Smooth muscle cell (in vitro differentiated cells): Measurements from ENCODE around the gene PNKD. TPM values are rescaled to one million over a fixed set of nuclear protein-coding genes. Genes with fewer than 3 reads are reported as not detected.
"Not testable (repeated sequence)": the region's sequence is repeated elsewhere in the genome, so short reads cannot be mapped to it uniquely, and the experiment has no call there.

ENCODE experiments used
- DNase-seq: peaks from one replicate; lab custom pipeline; 2025; ENCODE audit not compliant: unreplicated experiment; lab: John Stamatoyannopoulos, UW
- H2AFZ ChIP-seq: fragments of 200-600 bp; sonication (generic); 2 replicates; pipeline ENCODE4 v1.6.0; 2016; ENCODE audit warnings: antibody characterized with exemption, low read depth, mild to moderate bottlenecking
- H3F3A ChIP-seq: fragments of 200-600 bp; sonication (generic); 2 replicates; pipeline ENCODE4 v1.6.0; 2017; ENCODE audit warnings: antibody characterized with exemption, low read depth
- H3K27ac ChIP-seq: fragments of 200-600 bp; sonication (generic); 2 replicates; pipeline ENCODE4 v1.5.1; 2016; ENCODE audit warnings: low read depth, mild to moderate bottlenecking
- H3K27me3 ChIP-seq: fragments of 200-600 bp; sonication (generic); 2 replicates; pipeline ENCODE4 v1.6.1; 2016; ENCODE audit warnings: low read depth, mild to moderate bottlenecking
- H3K36me3 ChIP-seq: fragments of 200-600 bp; sonication (generic); 2 replicates; pipeline ENCODE4 v1.5.1; 2016; ENCODE audit warnings: low read depth
- H3K4me1 ChIP-seq: fragments of 200-600 bp; sonication (generic); 2 replicates; pipeline ENCODE4 v1.5.1; 2016; ENCODE audit warnings: low read depth
- H3K4me2 ChIP-seq: fragments of 200-600 bp; sonication (generic); 2 replicates; pipeline ENCODE4 v1.6.0; 2016; ENCODE audit warnings: mild to moderate bottlenecking
- H3K4me3 ChIP-seq: fragments of 200-600 bp; sonication (generic); 2 replicates; pipeline ENCODE4 v1.5.1; 2016; ENCODE audit warnings: mild to moderate bottlenecking
- H3K79me2 ChIP-seq: fragments of 200-600 bp; sonication (generic); 2 replicates; pipeline ENCODE4 v1.6.0; 2016; ENCODE audit warnings: low read depth, mild to moderate bottlenecking
- H3K9ac ChIP-seq: fragments of 200-600 bp; sonication (generic); 2 replicates; pipeline ENCODE4 v1.6.0; 2016; ENCODE audit warnings: low read depth
- H3K9me3 ChIP-seq: fragments of 200-600 bp; sonication (generic); replicated peaks from 2 replicates; pipeline ENCODE4 v1.5.1; 2016; ENCODE audit warnings: low read depth
- H4K20me1 ChIP-seq: fragments of 200-600 bp; sonication (generic); 2 replicates; pipeline ENCODE4 v1.6.0; 2016; ENCODE audit warnings: low read depth
- WGBS: methylation state at CpG from one replicate; pipeline ENCODE4 v1.1.7; 2016; ENCODE audit warnings: low lambda C conversion rate; 5-methylcytosine and 5-hydroxymethylcytosine counted together
- polyA plus RNA-seq: library from polyadenylated mRNA; unstranded; fragments of >200 nt; fragmentation: Nextera tagmentation; extraction: Ambion mirVana; gene quantifications from 2 replicates; pipeline ENCODE4 v1.2.1, GENCODE V29; 2016
- total RNA-seq: library from RNA; depleted of rRNA; stranded (reverse); fragments of >200 nt; gene quantifications from 2 replicates; pipeline ENCODE4 v1.2.3, GENCODE V29; 2014
- TF ChIP-seq, protein P1 (sequence below): fragments of 200-600 bp; sonication (generic); IDR thresholded peaks from 2 replicates; pipeline ENCODE4 v1.5.1; 2017; ENCODE audit warnings: borderline replicate concordance, mild to moderate bottlenecking, antibody characterized with exemption; ENCODE audit not compliant: insufficient read depth, poor library complexity, severe bottlenecking

Gene PNKD
- total and polyA plus RNA-seq, 2 experiments from 2014 or later, result 42.0 to 126 TPM

DNA sequence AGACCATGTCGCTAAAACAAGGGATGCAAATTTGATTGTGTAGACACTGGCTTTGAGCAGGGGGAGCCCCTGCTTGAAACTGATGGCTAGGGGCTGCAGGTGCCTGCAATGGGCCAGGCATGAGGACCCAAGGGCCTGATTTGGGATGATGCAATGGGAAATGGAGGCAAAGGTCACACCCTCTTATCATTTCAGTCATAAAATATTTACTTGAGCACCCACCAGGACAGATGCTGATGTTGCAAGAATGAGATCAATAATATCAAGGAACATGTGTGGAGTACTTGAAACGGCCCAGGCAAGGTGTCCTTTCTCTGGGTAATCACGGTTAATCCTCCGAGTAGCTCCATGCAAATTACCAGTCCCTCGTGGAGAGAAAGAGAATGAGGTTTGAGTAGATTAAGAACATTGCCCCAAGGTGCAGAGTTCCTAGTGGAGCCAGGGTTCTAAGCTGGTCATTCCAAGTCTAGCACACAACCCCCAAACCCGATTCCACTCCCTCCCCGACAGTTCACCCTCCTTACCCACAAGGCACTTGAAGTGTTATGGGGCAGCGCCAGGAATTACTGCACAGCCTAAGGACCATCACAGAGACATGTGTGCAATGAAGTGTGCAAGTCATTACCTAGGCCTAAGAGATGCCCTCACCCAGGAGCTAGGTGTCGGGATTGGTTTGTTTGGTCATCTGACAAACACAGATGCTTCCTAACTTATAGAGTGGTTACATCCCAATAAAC, 36.0 kb downstream of the PNKD start:
- DNase-seq, result no peak
- H3K9ac ChIP-seq, result no peak overlapping the region
- no peaks in the 10 kb centered on the region for H3F3A ChIP-seq
- H3K27me3 ChIP-seq, result no peaks in the 10 kb centered on the region
- no peak overlapping the region for H2AFZ ChIP-seq
- no peak overlapping the region for H3K27ac ChIP-seq
- H3K9me3 ChIP-seq, result no peaks in the 10 kb centered on the region
- no peaks in the 10 kb centered on the region for H3K4me1 ChIP-seq
- no peaks in the 10 kb centered on the region for H4K20me1 ChIP-seq
- no peak overlapping the region for H3K4me2 ChIP-seq
- H3K36me3 ChIP-seq, result no peaks in the 10 kb centered on the region
- no peaks in the 10 kb centered on the region for H3K79me2 ChIP-seq
- TF ChIP-seq, protein P1, sequence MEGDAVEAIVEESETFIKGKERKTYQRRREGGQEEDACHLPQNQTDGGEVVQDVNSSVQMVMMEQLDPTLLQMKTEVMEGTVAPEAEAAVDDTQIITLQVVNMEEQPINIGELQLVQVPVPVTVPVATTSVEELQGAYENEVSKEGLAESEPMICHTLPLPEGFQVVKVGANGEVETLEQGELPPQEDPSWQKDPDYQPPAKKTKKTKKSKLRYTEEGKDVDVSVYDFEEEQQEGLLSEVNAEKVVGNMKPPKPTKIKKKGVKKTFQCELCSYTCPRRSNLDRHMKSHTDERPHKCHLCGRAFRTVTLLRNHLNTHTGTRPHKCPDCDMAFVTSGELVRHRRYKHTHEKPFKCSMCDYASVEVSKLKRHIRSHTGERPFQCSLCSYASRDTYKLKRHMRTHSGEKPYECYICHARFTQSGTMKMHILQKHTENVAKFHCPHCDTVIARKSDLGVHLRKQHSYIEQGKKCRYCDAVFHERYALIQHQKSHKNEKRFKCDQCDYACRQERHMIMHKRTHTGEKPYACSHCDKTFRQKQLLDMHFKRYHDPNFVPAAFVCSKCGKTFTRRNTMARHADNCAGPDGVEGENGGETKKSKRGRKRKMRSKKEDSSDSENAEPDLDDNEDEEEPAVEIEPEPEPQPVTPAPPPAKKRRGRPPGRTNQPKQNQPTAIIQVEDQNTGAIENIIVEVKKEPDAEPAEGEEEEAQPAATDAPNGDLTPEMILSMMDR, result no peak
- H3K4me3 ChIP-seq, result no peak overlapping the region
- WGBS, result 89% methylated on average over 9 of the region's 9 CpGs

DNA sequence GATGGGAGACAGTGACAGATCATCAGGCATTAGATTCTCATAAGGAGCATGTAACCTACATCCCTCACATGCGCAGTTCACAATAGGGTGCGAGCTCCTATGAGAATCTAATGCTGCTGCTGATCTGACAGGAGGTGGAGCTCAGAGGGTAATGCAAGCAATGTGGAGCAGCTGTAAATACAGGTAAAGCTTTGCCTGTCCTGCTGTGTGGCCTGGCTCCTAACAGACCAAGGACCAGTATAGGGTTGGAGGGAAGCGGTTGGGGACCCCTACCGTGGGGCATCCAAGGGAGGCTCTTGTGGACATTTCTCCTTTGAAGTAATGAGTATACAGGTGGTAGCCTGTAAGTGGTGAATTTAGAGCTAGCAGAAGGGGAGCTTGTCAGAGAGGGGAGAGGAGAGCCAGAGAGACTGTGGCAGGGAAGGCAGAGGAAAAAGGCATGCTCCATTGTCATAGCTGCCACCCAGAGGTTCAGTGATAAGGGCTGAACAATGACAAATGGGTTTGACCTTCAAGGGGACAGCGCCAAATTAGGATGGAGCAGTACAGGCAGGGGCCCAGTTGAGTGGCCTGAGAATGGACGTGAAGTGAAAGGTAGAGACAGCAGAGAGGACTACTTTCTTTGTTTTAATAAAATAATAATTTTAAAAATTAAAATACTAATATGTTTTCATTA, 37.2 kb downstream of the PNKD start:
- DNase-seq, result no peak
- H3K79me2 ChIP-seq, result no peaks in the 10 kb centered on the region
- no peaks in the 10 kb centered on the region for H3F3A ChIP-seq
- H2AFZ ChIP-seq, result no peak overlapping the region
- no peaks in the 10 kb centered on the region for H3K27me3 ChIP-seq
- H3K4me3 ChIP-seq, result no peak overlapping the region
- no peak overlapping the region for H3K9ac ChIP-seq
- H4K20me1 ChIP-seq, result no peaks in the 10 kb centered on the region
- peaks cover 5% of the 10 kb centered on the region for H3K4me1 ChIP-seq
- TF ChIP-seq, protein P1, result no peak
- no peaks in the 10 kb centered on the region for H3K9me3 ChIP-seq
- no peaks in the 10 kb centered on the region for H3K36me3 ChIP-seq
- H3K27ac ChIP-seq, result no peak overlapping the region
- H3K4me2 ChIP-seq, result no peak overlapping the region
- 94% methylated on average over 6 of the region's 6 CpGs for WGBS

DNA sequence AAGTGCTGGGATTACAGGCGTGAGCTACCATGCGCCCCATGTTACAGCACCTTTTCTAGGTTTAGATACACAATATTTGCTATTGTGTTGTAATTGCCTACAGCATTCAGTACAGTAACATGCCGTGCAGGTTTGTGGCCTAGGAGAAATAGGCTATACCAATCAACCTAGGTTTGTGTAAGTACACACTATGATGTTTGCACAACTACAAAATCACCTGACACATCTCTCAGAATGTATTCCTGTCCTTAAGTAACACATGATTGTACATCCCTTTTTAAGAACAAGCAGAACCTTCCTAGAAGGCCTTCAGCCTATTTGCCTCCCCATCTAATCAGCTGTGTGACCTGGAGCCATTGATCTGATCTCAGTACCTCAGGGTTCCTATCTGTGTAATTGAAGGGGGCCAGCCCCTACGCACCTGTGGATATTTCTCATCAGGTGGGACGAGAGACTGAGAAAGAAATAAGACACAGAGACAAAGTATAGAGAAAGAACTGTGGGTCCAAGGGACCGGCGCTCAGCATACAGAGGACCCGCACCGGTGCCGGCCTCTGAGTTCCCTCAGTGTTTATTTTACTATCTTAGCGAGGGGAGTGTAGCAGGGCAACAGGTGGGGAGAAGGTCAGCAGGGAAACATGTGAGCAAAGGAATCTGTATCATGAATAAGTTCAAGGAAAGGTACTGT, 40.7 kb downstream of the PNKD start:
- Histone ChIP-seq H3K27ac (no peak overlapping the region), H3F3A (no peaks in the 10 kb centered on the region), H3K9me3 (no peaks in the 10 kb centered on the region), H4K20me1 (no peaks in the 10 kb centered on the region), H3K36me3 (no peaks in the 10 kb centered on the region), H3K4me1 (peaks cover 5% of the 10 kb centered on the region), H3K4me2 (peak overlapping the region; percentile 24), H3K4me3 (no peak overlapping the region), H3K27me3 (no peaks in the 10 kb centered on the region), H3K79me2 (no peaks in the 10 kb centered on the region), H2AFZ (no peak overlapping the region), H3K9ac (no peak overlapping the region)
- TF ChIP-seq, protein P1, result no peak
- no peak for DNase-seq
- 82% methylated on average over 11 of the region's 11 CpGs for WGBS

DNA sequence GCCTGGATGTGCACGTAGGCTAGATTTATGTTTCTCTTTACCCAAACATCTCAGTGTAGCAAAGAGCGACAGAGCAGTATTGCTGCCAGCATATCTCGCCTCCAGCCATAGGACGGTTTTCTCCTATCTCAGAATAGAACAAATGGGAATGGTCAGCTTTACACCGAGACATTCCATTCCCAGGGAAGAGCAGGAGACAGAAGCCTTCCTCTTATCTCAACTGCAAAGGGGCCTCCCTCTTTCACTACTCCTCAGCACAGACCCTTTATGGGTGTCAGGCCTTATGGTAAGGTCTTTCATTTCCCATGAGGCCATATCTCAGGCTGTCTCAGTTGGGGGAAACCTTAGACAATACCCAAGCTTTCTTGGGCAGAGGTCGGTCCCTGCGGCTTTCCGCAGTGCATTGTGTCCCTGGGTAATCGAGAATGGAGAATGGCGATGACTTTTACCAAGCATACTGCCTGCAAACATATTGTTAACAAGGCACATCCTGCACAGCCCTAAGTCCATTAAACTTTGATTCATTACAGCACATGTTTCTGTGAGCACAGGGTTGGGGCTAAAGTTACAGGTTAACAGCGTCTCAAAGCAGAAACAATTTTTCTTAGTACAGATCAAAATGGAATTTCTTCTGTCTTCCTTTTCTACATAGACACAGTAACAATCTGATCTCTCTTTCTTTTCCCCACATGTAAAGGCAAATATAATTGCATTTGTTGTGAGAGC, 41.4 kb downstream of the PNKD start:
- H3K4me1 ChIP-seq, H3K9me3 ChIP-seq, H3K27me3 ChIP-seq, H3K79me2 ChIP-seq, H3F3A ChIP-seq, H3K36me3 ChIP-seq, H3K27ac ChIP-seq, H3K9ac ChIP-seq, H3K4me3 ChIP-seq, H4K20me1 ChIP-seq, DNase-seq, H3K4me2 ChIP-seq: not testable (repeated sequence)
- peak overlapping the region; percentile 43 for H2AFZ ChIP-seq
- WGBS, result 58% methylated on average over 11 of the region's 11 CpGs
